ENCODE measurements around the gene RAI1.
"Not testable (repeated sequence)": the region's sequence is repeated elsewhere in the genome, so short reads cannot be mapped to it uniquely, and the experiment has no call there.

The RAI1 gene

DNA sequence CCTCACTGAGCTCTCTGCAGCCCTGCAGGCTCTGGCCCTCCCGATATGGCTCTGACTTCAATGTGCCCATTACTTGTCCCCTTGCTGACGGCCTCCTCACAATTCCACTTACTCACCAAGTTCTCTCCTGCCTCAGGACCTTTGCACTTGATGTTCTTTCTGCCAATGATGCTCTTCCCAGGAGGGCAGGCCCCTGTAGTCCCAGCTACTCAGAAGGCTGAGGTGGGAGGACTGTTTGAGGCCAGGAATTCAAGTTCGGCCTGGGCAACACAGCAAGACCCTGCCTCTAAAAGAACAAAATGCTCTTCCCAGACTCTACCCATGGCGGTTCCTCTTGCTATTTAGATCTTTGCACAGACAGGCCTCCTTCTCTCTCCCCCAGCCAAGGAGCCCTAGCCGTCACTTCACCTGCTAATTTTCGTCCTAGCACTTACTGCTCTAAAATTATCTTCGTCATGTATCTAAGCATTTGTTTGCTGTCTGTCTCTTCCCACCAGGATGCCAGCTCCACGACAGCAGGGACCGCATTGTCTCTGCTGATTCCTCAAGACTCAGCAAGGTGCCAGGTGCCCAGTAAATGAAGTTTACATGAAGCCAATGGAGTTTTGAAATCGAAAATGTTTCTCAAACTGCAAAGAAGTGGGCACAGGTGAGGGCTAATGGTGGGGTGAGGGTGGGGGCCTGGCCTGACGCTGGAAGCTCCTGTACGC lies 626 bp upstream of the RAI1 start:
- ATAC-seq, result no peak

DNA sequence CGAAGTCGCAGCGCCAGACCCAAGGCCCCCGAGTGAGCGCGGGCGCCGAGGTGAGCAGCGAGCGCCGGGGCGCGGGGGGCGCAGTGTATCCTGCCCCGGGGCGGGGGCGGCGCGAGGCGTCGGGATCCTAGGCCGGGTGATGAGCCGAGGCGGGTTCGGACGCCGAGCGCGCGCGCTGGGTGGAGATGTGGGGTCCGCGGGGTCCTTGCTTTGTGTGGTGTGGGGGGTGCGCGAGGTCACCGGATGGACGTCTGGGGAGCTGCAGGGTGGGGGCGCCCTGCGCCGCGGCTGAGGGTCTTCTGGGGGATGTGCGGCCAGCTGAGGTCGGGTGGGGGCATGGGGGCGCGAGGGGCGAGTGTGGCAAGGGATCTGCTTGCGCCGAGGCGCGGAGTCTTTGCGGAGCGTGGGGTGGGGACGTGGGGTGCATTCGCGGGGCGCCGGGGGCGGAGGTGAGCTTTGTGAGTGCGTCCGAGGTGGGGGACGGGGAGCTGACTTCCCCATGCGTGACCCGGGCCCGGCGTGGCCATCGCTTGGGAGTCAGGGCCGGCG lies 560 bp downstream of the RAI1 start:
- ATAC-seq, result peak; percentile 35 to 36

DNA sequence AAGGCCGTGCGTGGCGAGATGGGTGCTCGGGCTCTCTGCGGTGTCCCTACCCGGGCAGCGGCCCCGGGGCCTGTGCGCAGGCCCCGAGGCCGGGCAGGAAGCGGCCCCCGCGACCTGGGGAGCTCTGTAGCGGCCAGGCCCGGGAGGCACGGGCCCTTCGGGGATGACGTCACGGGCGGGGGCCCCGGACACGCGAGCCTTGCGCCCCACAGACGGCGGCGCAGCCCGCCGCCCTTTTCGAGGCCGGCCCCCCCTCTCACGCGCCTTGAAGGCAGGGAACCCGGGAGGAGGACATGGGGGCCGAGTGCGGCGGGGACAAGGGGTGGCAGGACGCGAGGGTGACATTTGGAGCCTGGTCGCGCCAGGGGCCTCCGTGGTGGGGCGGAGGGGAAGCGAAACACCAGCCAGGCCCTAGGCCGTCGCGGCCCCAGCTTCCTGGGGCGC lies 1.1 kb downstream of the RAI1 start:
- ATAC-seq, result peak; percentile 30 to 36

DNA sequence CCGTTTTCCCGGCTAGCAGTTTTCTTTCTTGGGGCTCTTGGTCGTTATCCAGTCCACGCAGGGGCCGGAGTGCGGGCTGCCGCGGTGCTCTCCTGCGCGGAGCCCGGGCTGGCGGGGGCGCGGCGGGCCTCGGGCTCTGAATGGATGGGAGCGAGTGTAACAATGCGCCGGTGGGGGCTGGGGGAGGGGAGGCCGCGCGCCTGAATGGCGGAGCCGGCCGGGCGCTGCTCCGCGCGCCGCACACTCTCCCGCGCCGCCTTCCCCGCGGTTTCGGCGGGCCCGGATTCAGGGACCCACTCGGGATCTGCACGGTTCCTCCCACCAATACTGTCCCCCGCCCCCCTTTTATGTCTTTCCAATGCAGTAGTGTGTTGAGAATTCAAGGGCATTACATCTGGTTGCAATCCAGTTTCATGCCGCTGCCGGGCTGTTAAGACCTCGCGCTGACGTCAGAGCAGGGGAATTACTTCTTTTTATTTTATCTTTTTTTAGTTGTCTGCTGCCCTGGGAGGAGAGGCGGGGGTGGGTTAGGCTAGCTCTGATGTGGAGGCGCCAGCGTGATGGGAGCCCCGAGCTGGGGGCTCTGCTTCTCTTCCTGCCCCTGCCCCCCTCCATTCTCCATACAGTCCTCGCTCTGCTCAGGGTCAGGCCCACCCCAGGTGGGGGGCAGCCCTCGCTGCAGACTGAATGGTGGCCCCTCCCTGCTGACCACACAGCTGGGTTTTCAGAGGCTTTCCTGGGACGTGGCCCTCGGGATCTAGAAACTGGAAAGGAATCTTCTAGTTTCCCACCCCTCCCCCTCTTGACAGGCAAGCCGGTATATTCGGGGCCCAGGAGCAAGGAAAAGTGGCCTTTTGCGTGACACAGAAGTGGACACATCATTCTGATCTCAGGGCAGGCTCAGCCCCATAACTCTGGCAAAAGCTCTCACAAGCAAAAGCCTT lies 1.8 kb downstream of the RAI1 start:
- ATAC-seq, result peak; percentile 57 to 60

DNA sequence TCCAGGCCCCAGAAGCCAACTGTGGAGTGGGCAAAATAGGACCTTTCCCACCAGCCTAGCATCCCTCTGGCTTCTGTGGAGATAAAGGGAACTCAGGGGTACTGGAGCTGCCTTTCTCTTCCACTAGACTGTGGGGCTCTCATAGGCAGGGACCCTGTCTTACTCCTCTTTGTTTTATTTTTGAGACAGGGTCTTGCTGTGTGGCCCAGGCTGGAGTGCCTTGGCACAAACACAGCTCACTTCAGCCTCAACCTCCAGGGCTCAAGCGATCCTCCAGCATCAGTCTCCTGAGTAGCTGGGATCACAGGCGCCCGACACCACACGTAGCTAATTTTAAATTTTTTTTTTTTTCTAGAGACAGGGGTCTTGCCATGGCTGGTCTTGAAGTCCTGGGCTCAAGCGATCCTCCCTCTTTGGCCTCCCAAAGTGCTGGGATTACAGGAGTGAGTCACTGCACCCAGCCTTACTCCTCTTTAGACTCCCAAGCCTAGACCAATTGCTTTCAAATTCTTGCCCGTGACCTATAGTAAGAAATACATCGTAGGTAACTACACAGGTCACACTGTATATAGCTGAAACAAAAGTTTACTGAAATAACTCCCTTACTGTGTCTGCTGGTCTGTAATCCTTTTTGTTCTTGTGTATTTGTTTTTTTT lies 2.6 kb downstream of the RAI1 start:
- ATAC-seq, result no peak

DNA sequence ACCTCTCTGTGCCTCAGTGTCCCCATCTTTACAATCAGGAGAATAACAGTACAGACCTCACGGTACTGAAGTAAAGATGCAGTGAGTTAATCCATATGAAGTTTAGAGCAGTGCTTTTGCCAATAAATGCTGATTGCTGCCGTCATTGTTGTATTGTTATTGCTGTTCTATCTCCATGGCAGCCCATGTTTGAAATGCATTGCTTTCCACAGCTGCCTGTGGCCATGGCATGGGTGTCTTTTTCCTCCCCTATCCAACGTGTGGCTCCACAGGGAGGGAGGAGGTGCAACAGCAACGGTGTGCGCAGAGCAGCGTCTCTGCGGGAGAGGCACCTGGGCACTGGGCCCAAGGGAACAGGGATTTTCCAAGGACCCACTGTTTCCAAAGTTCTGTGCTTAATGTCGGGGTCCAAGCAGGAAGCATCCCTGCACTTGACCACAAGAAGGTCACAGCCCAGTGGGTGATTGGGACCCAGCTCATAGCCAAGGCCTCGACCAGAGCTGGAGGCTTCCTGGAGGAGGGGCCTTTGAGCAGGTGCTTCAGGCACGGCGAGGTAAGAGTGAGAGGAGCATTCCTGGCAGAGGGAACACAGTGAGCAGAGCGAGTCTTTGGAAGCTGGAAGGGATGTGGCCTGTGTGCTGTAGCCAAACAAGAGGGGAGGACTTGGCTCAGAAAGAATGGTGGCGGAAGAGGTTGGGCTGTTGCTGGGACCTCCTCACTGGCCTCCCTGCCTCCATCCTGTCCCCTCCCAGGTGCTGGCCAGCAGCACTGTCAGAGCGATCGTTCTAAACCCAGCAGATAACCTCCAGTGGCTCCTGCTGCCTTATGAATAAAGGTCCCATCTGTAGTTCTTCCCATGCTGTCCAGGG lies 3.9 kb downstream of the RAI1 start:
- no peak for ATAC-seq

DNA sequence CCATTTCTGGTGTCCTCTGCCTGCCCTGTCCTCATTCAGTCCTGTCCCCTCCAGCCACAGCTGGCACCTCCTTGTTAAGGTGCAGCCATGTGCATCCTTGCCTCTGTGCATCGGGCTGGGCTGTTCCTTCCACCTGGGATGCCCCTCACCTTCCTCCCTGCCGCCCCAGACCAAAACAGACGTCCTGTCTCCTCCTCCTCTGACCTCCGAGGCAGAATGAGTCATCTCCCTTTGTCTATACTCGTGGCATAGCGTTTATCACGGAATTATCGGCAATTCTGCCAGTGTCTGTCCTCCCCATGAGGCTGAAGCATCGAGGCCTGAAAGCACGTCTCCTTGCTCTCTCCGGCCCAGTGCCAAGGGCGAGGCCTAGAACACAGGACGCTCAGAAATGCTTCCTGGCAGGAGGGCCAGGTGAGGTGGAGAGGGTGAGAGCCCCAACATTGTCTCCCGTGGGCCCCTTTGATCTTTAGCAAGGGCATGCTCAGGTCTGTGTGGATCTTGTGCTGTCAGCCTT lies 4.6 kb downstream of the RAI1 start:
- ATAC-seq, result no peak

DNA sequence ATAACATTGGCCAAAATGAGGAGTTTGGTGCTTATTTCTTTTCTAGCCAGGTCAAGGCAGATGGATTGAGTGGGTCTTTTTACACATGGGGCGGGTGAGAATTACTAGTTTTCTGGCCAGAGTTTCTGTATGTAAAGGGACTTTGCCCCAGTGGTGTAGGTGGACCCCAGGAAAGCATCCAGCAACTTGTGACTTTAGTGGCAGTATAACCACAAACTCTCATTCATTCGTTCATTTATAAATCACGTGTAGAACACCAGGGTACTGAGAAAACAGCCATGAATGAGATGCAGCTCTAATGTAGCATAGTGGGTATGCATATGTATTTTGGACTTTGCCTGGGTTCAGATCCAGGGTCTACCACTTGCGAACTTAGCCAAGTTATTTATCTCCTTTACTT lies 8.1 kb downstream of the RAI1 start:
- no peak for ATAC-seq

DNA sequence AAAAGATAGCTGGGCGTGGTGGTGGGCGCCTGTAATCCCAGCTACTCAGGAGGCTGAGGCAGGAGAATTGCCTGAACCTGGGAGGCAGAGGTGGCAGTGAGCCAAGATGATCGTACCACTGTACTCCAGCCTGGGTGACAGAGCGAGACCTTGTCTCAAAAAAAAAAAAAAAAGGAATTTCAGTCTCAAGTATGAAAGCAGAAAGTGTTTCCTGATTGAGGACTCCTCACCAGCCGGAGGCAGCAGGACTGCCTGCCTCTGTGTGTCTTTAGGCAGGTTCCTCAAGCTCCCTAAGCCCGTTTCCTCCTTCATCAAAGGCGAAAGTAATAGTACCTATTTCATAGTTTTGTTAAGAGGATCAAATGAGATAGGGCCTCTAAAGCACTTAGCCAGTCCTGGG lies 9.0 kb downstream of the RAI1 start:
- ATAC-seq, result not testable (repeated sequence)

DNA sequence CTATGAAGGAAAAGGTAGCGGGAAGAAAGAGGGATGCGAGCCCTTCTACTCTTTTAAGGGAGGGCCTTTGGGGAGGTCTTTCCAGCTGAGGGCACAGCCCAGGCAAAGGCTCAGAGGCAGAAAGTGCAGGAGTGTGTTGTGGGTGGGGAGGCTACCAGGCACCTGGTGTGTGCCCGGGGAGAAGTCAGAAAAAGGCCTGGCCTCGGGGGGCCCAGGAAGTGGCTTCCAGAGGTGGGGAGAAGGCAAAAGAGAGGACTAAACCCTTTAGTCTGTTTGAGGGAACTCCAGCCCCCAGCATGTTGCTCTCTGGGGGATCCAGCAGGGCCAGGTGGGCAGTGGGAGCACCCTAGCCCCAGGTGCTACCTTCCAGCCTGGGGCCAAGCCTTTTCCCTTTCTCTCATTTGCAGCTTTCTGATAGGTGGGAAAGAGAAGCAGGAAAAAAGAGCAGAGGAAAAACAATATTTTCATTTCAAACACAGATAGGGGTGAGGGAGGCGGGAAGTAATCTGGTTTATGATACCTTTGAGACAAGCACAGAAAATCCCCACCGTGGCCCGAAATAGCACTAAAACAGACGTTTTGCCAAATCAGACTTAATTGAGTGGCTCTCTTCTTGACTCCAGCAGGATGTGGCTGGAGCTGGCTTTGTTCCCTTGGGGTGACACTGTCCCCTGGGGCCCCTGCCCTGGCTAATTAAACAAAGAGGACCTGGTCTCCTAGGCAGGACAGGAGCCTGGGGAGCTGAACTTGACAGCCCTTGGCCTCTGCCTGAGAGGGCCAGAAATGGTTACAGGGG lies 10.4 kb downstream of the RAI1 start:
- ATAC-seq, result no peak

DNA sequence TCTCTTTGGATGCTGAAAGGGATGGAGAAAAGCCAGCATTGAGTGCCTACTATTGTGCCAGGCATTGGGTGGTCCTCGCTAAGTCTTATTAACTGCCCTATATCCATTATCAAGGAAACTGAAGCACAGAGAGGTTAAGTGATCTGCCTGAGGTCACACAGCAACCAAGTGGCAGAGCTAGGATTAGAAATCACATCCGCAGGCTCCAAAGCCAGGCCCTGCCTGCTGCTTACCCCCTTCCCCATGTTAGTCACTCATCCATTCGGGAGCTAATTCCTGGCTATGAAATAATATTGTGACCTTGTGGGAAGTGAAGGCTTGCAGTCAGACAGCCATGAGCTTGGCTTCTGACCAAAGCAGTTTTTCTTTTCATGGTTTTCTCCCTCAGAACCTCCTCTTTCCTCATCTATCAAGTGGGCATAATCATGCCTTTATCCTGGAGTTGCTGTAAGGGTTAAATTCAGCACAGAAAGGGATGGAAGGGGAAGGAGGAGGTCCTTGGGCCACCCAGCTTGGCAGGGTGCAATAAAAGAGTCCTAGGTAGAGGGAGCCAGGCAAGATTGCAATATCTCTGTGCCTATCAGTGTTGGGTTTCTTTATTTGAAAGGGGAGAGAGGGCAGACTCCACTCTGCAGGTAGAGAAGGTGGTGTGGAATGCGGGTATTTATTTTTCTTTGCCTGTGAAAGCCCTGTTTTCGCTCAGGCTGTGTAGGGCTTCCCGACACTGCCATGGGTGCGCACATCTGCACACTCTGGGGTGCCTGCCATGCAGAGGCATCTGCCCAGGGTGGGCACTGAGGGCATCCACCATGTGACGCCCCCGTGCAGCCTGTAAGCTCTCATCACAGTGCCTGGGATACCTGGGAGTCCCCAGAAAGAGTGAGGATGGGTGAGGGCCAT lies 11.3 kb downstream of the RAI1 start:
- no peak for ATAC-seq

DNA sequence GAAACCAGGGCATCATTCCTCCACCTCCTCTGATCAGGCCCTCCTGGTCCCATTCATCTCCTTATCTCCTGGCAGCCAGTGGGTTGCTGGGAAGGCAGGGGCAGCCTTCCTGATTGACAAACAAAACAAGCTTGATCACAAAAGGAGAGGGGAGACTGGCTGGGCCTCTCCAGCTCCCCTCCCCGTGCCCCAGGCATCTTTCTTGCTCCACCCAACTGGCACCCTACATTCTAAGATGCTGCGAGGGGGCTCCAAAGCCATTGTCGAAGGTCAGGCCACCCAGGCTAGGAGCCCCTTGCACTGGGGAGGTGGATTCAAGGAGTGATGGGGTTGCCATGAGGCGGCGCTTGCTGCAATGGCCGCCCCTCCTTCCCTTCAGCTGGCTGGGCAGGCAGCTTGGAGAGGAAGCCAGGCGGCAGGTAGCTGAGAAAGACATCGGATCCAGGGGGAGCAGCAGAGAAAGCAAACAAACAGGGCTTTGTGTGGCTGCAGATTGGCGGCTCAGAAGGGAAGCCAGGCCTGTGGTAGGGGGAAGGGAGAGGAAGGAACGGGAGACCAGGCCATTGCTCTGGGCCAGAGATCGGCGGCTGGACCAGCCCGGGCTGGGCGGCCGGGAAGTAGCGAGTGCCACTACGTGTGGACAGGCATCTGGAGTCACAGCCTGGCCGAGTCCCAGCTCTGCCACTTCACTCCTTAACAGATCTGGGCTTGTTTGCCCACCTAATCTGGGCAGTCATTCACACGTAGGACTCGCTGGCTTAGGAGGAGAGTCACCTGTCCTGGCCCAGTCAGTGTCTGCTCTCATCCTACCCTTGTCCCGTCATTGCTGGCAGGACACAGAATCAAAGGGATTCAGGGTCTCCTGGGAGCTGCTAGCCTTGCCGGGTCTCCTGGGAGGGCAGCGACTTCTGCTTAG lies 12.3 kb downstream of the RAI1 start:
- no peak for ATAC-seq

DNA sequence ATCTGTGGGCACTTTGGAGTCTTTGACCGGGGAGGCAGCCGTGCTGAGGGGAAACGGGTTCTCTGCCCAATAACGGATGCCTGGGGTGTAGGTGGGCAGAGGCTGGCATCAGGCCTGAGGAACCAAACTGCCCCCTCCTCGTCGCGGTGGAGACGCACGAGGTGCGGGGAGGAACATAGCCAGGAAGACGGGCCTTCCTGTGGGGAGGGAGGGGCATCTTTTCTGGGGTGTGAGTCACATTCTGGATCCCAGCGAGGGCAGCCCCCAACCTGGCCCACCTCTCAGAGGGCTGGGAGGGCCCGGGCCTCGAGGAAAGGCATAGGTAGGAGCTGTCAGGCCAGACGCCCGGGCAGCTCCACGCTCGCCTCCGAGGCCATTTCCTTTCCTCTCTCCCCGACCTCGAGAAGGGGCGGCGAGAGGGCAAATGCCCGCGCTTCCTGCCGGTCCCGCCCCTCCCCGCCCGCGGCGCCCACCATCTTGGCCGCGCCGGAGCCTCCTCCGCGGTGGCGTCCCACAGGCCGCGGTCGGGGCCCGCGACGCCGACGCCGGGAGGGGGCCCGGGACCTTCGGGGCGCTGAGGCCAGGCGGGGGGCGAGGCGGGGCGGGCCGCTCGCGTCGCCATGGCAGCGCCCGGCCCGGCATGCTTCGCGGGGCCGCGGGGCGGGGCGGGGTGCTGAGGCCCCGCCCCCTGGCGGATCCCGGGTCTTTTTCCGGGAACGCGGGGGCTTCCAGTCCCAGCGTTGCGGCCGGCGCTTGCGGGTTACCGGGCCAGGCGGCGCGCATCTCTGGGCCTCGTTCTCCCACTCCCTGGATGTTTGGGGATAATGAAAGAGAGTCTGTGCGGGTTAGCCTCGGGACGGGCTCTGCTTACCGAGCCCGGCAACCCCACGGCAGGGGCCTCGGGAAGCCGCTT lies 13.2 kb downstream of the RAI1 start:
- peak; percentile 67 to 68 for ATAC-seq

DNA sequence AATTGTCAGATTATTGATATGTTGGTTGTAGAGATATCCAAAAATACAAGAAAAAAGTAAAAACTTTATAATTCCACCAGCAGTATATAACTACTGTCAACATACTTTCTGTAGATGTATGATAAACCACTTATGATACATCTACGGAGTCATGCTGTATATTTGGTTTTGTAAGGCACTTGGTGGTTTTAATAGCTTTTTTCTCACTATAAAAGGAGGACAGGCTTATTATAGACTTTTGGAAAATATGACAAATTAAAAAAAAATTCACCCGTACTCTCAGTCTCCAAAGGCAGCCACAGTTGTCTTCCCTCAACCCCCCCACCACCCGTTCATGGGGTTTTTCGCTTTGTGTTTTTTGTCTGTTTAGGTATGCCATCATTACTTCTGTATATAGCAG lies 14.8 kb downstream of the RAI1 start:
- ATAC-seq, result peak; percentile 22 to 53

DNA sequence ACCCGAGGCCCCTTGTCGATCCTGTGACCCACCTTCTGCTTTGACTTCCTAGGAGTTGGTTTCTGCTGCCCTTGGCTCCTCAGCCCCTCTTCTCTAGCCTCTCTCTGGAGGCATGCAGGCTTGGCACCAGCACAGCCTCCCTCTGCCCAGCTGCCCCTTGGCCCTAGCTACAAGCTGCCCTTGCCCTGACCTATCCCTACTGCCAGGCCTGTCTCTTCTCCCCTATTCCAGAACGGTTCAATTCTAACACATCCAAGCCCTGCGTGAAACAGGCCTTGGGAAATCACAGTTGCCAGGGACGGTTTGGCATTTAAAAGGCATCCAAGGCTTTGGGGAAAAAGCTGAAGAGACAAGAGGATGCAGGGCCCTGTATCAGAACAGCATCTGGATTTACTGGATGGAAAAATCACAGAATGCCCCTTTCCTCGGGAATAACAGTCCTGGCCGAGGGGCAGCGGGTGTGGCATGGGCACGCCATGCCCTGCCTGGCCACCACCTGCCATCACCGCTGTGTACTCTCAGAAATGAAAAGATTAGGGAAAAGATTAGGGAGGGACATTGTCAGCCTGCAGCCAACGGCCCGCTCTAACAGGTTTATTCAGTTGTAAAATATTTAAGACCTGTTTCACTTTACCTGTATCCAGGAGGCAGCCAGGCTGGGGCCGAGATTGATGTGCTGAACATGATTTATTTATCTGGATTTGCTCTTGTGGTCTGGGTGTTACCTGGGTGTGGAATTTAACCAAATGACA lies 15.8 kb downstream of the RAI1 start:
- ATAC-seq, result no peak

DNA sequence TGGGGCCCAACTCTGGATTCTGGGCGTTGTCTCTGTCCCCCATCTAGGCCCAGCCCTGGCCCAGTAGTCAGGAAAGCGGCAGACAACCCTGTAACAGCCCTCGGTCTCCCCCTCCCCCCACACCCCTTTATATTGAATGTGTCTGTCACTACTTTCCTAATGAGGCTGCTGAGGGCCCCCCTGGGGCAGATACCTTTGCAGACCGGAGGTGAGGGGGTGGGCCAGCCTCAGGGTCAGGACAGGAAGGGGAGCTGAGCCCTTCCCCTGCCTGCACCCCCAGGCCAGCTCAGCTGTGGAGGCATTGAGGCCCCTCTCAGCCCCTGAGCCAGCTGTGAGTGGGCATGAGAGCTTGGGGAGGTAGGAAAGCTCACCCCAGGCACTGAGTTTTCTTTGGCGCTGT lies 17.1 kb downstream of the RAI1 start:
- ATAC-seq, result no peak

DNA sequence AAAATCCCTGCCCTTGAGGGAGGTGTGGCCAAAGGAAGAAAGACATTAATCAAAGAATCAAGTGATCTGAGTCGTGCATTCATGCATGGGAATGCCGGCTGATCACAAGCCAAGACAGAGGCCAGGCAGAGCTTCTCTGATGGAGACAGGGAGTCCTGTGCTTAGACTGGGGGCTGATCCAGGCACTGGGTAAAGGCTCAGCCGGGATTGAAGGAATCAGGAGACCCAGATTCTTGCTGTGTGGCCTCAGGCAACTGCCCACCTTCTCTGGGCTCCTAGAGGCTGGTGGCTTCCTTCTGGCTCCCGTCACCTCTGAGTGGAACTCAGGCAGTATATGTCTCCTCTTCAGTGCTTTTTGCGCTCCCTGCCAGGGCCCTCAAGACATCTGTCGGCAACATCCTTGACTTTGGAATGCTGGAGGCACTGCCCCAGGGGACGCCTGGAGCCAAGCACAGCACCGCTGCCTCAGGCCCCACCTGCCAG lies 17.7 kb downstream of the RAI1 start:
- ATAC-seq, result no peak

Data from activated CD4-positive, CD25-positive, alpha-beta regulatory T cell treated with anti-CD3 and anti-CD28 coated beads, Interleukin-2, amount 50 U/mL, for 24 hours (primary cell).